Measurements from ENCODE around the gene MDM4. TPM values are rescaled to one million over a fixed set of nuclear protein-coding genes. Genes with fewer than 3 reads are reported as not detected.

MDM4 gene
- total RNA-seq, 6 experiments from 2014 or later: 21.0 to 37.6 (median 25.3) TPM

GRCh38 chr1:204544321-204544720 lies 28.1 kb downstream of the MDM4 start:
- H3K4me1 ChIP-seq: peaks cover 0 to 4% (median 0%) of the 10 kb centered on the region in 4 donors

GRCh38 chr1:204545202-204545601 lies 29.0 kb downstream of the MDM4 start:
- Histone ChIP-seq H3K9me3 (no peaks in the 10 kb centered on the region), H3K4me3 (no peak overlapping the region), H3K4me1 (peaks cover 0 to 4% (median 0%) of the 10 kb centered on the region in 4 donors), H3K27me3 (no peaks in the 10 kb centered on the region), H3K36me3 (peaks cover 8 to 95% (median 41%) of the 10 kb centered on the region in 4 donors), H3K27ac (no peak overlapping the region)
- no peak for DNase-seq
- intact Hi-C loops (cut with DNase I): no loop called here
- ATAC-seq: no peak
- WGBS (ENCODE audit: insufficient coverage, low coverage, low lambda C conversion rate, missing lambda C conversion rate): 89% methylated on average over 2 of the region's 2 CpGs
- no peak for TF ChIP-seq CTCF (IDR thresholded peaks at IDR 0.05)
- TF ChIP-seq POLR2A (IDR thresholded peaks at IDR 0.05): no peak

More at GRCh38 chr1:204544321-204544720, 28.1 kb downstream of the MDM4 start:
- H3K27me3 ChIP-seq: no peaks in the 10 kb centered on the region
- DNase-seq: no peak
- intact Hi-C loops (cut with DNase I): no loop called here
- no peak overlapping the region for H3K4me3 ChIP-seq
- no peaks in the 10 kb centered on the region for H3K9me3 ChIP-seq
- peaks cover 7 to 95% (median 39%) of the 10 kb centered on the region in 4 donors for H3K36me3 ChIP-seq
- H3K27ac ChIP-seq: no peak overlapping the region
- no peak for TF ChIP-seq CTCF (IDR thresholded peaks at IDR 0.05)
- TF ChIP-seq POLR2A (IDR thresholded peaks at IDR 0.05): no peak
- no peak for ATAC-seq
- 55% methylated on average over 2 of the region's 2 CpGs for WGBS (ENCODE audit: insufficient coverage, low coverage, low lambda C conversion rate, missing lambda C conversion rate)

- H3K4me1 ChIP-seq: peaks cover 0 to 4% (median 0%) of the 10 kb centered on the region in 4 donors
- DNase-seq: no peak
- H3K4me3 ChIP-seq: no peak overlapping the region
- ATAC-seq: peak in 2 of 4 donors; percentile 6 to 24
- intact Hi-C loops (cut with DNase I): no loop called here
- WGBS (ENCODE audit: insufficient coverage, low coverage, low lambda C conversion rate, missing lambda C conversion rate): 32% methylated on average over 2 of the region's 2 CpGs
- TF ChIP-seq CTCF (IDR thresholded peaks at IDR 0.05) (no peak), POLR2A (IDR thresholded peaks at IDR 0.05) (no peak)
- peaks cover 8 to 95% (median 40%) of the 10 kb centered on the region in 4 donors for H3K36me3 ChIP-seq
- no peaks in the 10 kb centered on the region for H3K9me3 ChIP-seq
- H3K27ac ChIP-seq: no peak overlapping the region
- H3K27me3 ChIP-seq: no peaks in the 10 kb centered on the region
Measured at GRCh38 chr1:204545881-204546280, 29.7 kb downstream of the MDM4 start.

- 93% methylated on average over 2 of the region's 2 CpGs for WGBS (ENCODE audit: insufficient coverage, low coverage, low lambda C conversion rate, missing lambda C conversion rate)
- no peaks in the 10 kb centered on the region for H3K9me3 ChIP-seq
Measured at GRCh38 chr1:204548265-204548664, 32.1 kb downstream of the MDM4 start.

More at GRCh38 chr1:204548265-204548664, 32.1 kb downstream of the MDM4 start:
- no peaks in the 10 kb centered on the region for H3K27me3 ChIP-seq
- peaks cover 0 to 4% (median 0%) of the 10 kb centered on the region in 4 donors for H3K4me1 ChIP-seq
- no peak overlapping the region for H3K27ac ChIP-seq
- DNase-seq (no peak), ATAC-seq (no peak)
- intact Hi-C loops (cut with DNase I): no loop called here
- TF ChIP-seq CTCF (IDR thresholded peaks at IDR 0.05) (no peak), POLR2A (IDR thresholded peaks at IDR 0.05) (no peak)
- H3K4me3 ChIP-seq: no peak overlapping the region
- H3K36me3 ChIP-seq: peaks cover 8 to 75% (median 36%) of the 10 kb centered on the region in 4 donors
